Activated CD4-positive, alpha-beta T cell treated with anti-CD3 and anti-CD28 coated beads, Interleukin-10, Interleukin-2, amounts not matched to agents 100 ng/mL and 50 ng/mL, durations not matched to agents 16 hours and 8 hours (primary cell): ENCODE results near the gene MAGED2.
"Not testable (repeated sequence)": the region's sequence is repeated elsewhere in the genome, so short reads cannot be mapped to it uniquely, and the experiment has no call there.

Source experiments
- DNase-seq: peaks from one replicate; pipeline ENCODE4 v3.0.0-alpha.2; 2020

The MAGED2 gene

DNA sequence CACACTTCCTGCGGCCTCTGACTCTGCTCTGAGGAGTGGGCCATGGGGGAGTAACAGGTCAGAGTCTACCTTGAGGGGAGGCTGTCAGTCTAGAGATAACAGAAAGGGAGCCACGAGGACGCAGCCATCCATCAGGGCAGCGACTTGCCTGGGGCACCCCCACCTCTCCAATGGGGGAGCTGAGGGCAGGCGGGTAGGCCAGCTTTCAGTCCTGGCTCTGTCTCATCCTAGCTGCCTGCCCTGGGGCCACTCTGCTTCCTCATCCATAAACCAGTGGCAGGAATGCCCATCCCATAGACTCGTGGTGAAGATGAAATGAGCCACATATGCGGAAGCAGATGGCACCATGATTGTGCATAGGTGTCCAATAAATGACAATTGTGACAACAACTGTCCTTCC, 13.2 kb downstream of the MAGED2 start:
- no peak for DNase-seq

DNA sequence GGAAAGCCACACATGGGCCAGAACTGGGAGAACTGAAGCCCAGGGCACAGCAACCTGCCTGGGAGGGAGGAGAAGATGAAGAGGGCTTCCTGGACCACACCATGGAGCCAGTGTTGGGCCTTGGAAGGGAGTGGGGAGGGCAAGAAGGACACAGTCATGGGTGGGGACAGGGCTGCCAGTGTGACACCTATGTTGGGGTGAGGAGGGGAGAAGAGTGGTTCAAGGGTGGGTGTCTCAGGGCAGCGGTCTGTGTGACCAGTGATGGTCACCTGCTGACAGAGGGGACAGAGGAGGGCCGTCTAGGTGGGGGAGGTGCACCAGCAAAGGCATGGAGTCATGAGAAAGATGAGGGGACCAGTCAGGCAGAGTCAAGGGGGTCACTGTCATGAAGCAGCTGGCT, 13.8 kb downstream of the MAGED2 start:
- DNase-seq, result no peak

DNA sequence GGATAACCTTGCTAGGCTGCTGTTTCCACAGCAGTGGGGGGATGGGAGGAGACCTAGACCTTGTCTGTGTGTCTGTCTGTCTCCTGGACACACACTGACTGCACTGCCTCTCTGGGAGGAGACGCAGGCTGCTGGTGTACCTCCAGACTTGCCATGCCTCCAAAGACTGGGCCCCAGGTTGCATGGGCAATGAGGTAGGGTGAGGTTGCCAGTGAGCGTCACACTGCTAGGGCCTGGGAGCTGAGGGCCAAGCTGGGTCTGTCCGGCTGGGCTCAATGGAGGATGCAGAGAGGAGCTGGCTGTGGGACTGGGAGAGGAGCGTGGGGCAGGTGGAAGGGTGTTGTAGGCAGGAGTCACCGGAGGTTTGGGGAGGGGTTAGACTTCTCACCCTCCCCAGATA, 16.6 kb downstream of the MAGED2 start:
- no peak for DNase-seq

DNA sequence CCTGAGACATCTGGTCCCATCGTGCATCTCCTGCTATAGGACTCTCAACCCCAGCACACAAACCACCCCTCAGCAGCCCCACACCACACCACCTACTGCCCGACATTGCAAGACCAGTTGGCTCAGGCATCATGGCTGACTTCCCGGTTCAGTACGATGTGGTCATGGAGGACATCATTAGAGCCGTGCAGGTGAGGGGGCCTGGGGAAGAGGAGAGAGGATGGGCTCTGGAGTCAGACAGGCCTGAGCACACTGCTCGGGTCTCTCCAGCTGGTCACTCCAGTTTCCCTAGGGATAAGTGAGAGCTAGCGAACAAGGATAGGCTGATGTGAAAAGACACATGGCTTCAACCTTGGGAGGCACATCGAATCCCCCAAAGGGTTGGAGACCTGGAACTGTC, 17.2 kb downstream of the MAGED2 start:
- no peak for DNase-seq

DNA sequence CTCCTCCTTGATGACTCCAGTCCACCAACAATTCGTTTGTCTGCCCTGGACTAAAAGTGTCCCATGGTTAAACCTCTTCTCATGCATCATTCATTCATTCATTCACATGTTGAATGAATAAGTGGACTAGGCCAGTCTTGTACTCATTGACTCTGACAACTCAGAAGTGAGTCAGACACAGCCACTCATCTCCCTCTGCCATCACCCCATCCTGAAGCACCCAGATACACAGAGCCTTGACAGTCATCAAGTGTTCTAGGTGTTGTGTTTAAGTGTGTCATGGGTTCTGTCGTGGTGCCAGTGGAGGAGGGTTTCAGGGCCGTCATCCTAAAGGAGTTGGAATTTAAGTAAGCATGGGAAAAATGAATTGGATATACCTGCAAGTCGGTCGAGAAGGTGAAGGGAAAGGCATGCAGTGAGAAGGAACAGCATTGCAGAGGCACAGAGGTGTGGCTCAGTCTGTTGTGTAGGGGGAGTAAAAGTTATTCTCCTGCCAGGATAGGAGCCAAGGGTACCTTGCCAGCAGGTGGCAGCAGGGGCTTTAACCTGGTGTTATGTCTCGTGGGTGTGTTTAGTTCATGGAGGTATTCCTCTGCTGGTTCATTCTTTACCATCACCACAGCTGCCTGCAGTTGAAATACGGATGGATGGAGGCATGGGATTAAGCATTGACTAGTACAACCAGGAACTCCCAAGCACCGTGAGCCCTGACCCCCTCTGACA, 18.3 kb downstream of the MAGED2 start:
- no peak for DNase-seq

DNA sequence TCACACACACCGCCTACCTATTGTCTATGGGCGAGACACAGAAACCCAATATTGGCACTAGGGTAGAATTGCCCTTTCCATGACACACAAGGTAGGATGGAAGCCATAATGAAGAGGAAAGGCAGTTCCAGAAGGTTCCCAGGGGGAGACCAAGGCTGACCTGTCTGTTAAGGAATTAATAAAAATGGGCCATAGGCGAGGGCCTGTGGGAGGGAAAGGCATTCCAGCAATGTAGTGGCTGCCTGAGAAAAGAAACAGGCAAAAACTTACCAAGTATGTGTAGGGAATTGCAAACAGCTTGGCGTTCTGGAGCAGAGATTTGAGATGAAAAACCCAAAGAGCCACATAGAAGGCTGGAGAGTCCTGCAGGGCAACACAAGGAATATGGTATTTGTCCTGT, 19.1 kb downstream of the MAGED2 start:
- DNase-seq, result no peak

DNA sequence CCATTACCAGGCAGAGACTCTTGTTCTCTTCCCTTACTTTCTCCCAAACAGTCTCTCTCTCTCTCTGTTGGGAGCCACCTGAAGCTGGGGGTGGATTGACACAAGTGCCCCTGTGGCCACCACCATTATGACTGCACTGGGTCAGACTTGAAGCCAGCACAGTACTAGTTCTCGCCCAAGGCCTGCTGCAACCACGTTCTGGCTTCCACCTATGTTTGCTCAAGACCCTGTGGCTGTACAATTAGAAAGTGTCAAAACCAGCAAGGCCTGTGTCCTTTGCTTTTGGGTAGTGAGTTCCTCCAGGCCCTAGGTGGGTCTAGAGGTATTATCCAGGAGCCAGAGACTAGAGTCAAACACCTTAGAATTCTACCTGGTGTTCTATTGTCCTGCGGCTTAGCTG, 31.0 kb downstream of the MAGED2 start:
- DNase-seq, result no peak

DNA sequence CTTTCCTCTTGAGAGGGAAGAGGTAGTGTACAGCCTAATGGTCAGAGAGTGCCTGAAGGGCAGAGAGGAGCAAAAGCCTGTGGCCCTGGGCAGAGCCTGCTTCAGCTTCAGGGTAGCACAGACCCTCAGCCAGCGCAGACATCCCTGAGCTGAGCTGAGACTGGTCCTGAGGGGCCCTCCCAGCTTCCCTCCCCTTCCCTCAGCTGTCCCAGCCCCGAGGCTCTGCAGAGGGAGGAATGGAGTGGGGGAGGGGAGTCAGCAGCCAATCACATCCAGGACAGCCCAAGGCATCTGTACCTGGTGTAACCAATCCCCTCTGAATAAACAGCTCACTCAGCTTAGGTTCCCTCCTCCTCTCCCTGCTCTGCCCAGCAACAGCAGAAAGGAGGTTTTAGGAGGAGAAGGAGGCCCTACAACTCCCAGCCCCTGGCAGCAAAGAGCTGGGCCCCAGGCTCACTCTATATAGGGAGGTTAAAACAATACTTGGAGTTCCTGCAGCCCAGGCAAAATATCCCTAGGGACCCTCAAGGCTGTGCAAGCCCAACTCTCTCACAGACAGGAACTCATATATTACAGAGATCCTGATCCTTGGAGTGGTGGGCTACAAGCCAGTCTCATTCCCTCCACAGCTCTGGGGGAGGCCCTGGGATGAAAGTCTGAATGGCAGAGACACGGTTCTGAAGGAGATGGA, 33.8 kb downstream of the MAGED2 start:
- not testable (repeated sequence) for DNase-seq

DNA sequence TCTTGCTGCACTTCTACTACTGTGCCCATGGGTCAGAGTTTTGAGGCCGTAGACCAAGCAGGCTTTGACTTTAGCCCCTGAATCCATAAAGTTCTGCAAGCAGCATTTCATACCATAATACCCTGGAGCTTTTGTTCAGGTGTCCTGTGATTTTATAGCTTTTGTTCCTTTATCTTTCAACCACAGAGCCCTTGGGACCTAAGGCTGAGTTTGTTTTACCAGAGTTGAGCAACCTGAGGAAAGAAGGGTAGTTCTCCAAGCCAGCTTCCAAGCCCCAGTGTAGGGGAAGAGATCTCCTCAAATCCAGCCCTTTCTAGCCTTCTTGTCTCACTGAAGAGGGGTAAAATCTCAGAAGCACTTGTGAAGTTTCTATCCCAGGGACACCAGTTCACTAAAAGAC, 35.1 kb downstream of the MAGED2 start:
- no peak for DNase-seq

DNA sequence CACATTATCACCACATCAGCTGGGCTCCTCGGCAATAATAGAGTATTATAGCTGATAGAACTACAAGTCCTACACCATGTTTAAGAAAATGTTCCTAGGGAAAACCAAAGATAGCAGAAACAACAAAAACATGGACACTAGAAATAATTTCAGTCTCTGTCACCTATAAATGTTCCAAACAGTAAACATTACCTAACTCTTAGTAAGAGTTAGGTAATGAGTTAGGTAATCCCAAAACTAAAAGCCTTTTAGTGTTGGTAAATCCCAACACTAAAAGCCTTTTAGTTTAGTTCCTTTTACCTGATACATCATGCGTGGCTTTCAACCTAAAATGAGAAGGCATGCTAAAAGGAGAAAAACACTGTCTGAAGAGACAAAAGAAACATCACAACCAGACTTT, 35.5 kb downstream of the MAGED2 start:
- DNase-seq, result no peak

DNA sequence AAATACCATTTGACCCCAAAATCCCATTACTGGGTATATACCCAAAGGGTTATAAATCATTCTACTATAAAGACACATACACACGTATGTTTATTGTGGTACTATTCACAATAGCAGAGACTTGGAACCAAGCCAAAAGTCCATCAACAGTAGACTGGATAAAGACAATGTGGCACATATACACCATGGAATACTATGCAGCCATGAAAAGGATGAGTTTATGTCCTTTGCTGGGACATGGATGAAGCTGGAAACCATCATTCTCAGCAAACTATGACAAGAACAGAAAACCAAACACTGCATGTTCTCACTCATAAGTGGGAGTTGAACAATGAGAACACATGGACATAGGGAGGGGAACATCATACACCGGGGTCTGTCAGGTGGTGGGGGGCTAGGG, 40.2 kb downstream of the MAGED2 start:
- DNase-seq, result not testable (repeated sequence)

DNA sequence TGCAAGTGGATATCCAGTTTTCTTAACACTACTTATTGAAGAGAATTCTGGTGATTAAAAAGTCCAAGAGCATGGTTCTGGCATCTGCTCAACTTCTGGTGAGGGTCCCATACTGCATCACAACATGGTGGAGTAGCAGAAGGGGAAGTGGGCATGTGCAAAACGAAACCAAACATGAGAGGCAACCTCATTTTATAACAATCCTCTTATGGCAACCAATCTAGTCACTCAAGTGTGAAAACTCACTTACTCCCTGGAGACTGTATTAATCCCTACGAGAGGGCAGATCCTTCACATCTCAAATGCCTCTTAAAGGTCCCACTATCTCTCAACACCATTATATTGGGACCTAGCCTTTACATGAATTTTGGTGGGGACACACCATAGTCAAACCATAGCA, 57.7 kb downstream of the MAGED2 start:
- no peak for DNase-seq
